PC-3 (cell line): ENCODE data around the gene TEAD1. TPM values are rescaled to one million over a fixed set of nuclear protein-coding genes. Genes with fewer than 3 reads are reported as not detected.
A peak's percentile ranks its signal among the peaks of the same experiment; 100 is the strongest.

ENCODE experiments used
- ATAC-seq: fragments of 200-7000 bp; cut with Tn5 transposase; 2 replicates; pipeline ENCODE4 v1.9.1; 2020; ENCODE audit warnings: mild to moderate bottlenecking, moderate library complexity
- BruUV-seq: library from RNA; stranded (reverse); fragments of 400-500 nt; replicated peaks from 2 replicates; lab custom pipeline; 2021; lab: Mats Ljungman, UMichigan
- CTCF ChIA-PET: fragments of 300-600 bp; sonication (Branson Sonifier 250); formaldehyde crosslinking; loops from one replicate; lab custom pipeline; 2022; ENCODE audit warnings: antibody characterized with exemption; lab: Charles Lee
- POLR2A ChIA-PET: fragments of 300-600 bp; sonication (Branson Sonifier 250); formaldehyde crosslinking; loops from one replicate; lab custom pipeline; 2022; ENCODE audit warnings: antibody characterized with exemption; ENCODE audit not compliant: unreplicated experiment; lab: Charles Lee
- DNase-seq: peaks from one replicate; pipeline ENCODE4 v3.0.0-alpha.2; 2015
- H2AFZ ChIP-seq: fragments of 300-600 bp; sonication (generic); 2 replicates; pipeline ENCODE4 v1.6.0; 2016; ENCODE audit warnings: antibody characterized with exemption, low read length
- H3F3A ChIP-seq: fragments of 300-600 bp; sonication (generic); one replicate; pipeline ENCODE4 v1.6.0; 2017; ENCODE audit warnings: antibody characterized with exemption, low read length, control low read depth, mild to moderate bottlenecking; ENCODE audit not compliant: unreplicated experiment
- H3K27ac ChIP-seq: fragments of 300-600 bp; sonication (generic); 2 replicates; pipeline ENCODE4 v1.5.1; 2016; ENCODE audit warnings: mild to moderate bottlenecking, low read length
- H3K27me3 ChIP-seq: fragments of 300-600 bp; sonication (generic); 2 replicates; pipeline ENCODE4 v1.6.1; 2016; ENCODE audit warnings: low read length, mixed read lengths
- H3K36me3 ChIP-seq: fragments of 300-600 bp; sonication (generic); 2 replicates; pipeline ENCODE4 v1.6.1; 2016; ENCODE audit warnings: low read depth, mixed run types, low read length, mixed read lengths
- H3K4me1 ChIP-seq: fragments of 300-600 bp; sonication (generic); 2 replicates; pipeline ENCODE4 v1.5.1; 2016; ENCODE audit warnings: low read length; ENCODE audit not compliant: insufficient read depth
- H3K4me2 ChIP-seq: fragments of 300-600 bp; sonication (generic); 2 replicates; pipeline ENCODE4 v1.6.0; 2016; ENCODE audit warnings: low read length
- H3K4me3 ChIP-seq: fragments of 300-600 bp; sonication (generic); 2 replicates; pipeline ENCODE4 v1.5.1; 2016; ENCODE audit warnings: mild to moderate bottlenecking, low read length, mixed read lengths
- H3K79me2 ChIP-seq: fragments of 300-600 bp; sonication (generic); 2 replicates; pipeline ENCODE4 v1.6.1; 2017; ENCODE audit warnings: low read length, mixed read lengths
- H3K9ac ChIP-seq: fragments of 300-600 bp; sonication (generic); 2 replicates; pipeline ENCODE4 v1.6.0; 2016; ENCODE audit warnings: mild to moderate bottlenecking, low read length
- H3K9me2 ChIP-seq: fragments of 300-600 bp; sonication (generic); replicated peaks from 2 replicates; pipeline ENCODE4 v1.6.1; 2016; ENCODE audit warnings: mixed run types, low read length, mixed read lengths
- H3K9me3 ChIP-seq: fragments of 300-600 bp; sonication (generic); 2 replicates; pipeline ENCODE4 v1.6.1; 2016; ENCODE audit warnings: low read length, mixed read lengths
- H4K20me1 ChIP-seq: fragments of 300-600 bp; sonication (generic); 2 replicates; pipeline ENCODE4 v1.6.1; 2016; ENCODE audit warnings: low read length, mixed read lengths
- CTCF ChIP-seq: fragments of 300-600 bp; sonication (generic); conservative IDR thresholded peaks from 2 replicates; pipeline ENCODE4 v1.5.1; 2017; ENCODE audit warnings: antibody characterized with exemption, low read depth, mild to moderate bottlenecking, low read length
- EZH2 ChIP-seq: fragments of 300-600 bp; sonication (generic); IDR thresholded peaks from one replicate; pipeline ENCODE4 v1.6.1; 2017; ENCODE audit warnings: antibody characterized with exemption, mild to moderate bottlenecking, low read length; ENCODE audit not compliant: unreplicated experiment
- EZH2phosphoT487 ChIP-seq: fragments of 300-600 bp; sonication (generic); IDR thresholded peaks from 2 replicates; pipeline ENCODE4 v1.6.1; 2018; ENCODE audit warnings: mild to moderate bottlenecking, antibody characterized with exemption, low read length, borderline replicate concordance
- intact Hi-C: fragments of 100-400 bp; cut with micrococcal nuclease; formaldehyde crosslinking; loops from 2 replicates; pipeline ENCODE4 v1.9.0; 2023
- total RNA-seq: library from RNA; depleted of rRNA; stranded (reverse); fragments of >200 nt; gene quantifications from 2 replicates; pipeline ENCODE4 v1.2.3, GENCODE V29; 2014

TEAD1 gene
- total RNA-seq, 1 experiment from 2014 or later: 70.2 TPM

- no TSS peak for BruUV-seq
- no peak overlapping the region for H3K9ac ChIP-seq
- H3K4me1 ChIP-seq: peaks cover 13% of the 10 kb centered on the region
- H3K9me2 ChIP-seq: 0 out of 2 replicates have a peak, but pooled peaks cover 4% of the 10 kb centered on the region
- no peaks in the 10 kb centered on the region for H3K27me3 ChIP-seq
- TF ChIP-seq CTCF (no peak), EZH2 (no peak), EZH2phosphoT487 (no peak)
- CTCF ChIA-PET: interaction anchor here (0.6 to 1.7 kb wide), 3 partner anchors 9 to 210 kb away, joined by 3 to 19 read pairs (median 4); no protein-coding TSS in a partner anchor
- no peaks in the 10 kb centered on the region for H3F3A ChIP-seq
- no peaks in the 10 kb centered on the region for H3K36me3 ChIP-seq
- H3K9me3 ChIP-seq: no peaks in the 10 kb centered on the region
- DNase-seq (peak; percentile 35), ATAC-seq (peak; percentile 84)
- intact Hi-C loops: no loop called here
- H3K79me2 ChIP-seq: no peaks in the 10 kb centered on the region
- H2AFZ ChIP-seq: no peak overlapping the region
- 0 out of 2 replicates have a peak overlapping the region, but pooled peaks have one; percentile 1 for H3K4me2 ChIP-seq
- H4K20me1 ChIP-seq: no peaks in the 10 kb centered on the region
- no peak overlapping the region for H3K27ac ChIP-seq
- no peak overlapping the region for H3K4me3 ChIP-seq
- POLR2A ChIA-PET: interaction anchor here (0.6 kb wide), 1 partner anchor 9 kb away, joined by 3 read pairs; no protein-coding TSS in a partner anchor
These were observed 299.4 kb downstream of the TEAD1 start for GRCh38 chr11:12973528-12974181.

- Histone ChIP-seq H3K4me2 (no peak overlapping the region), H3K4me1 (peaks cover 13% of the 10 kb centered on the region), H3K9me3 (no peaks in the 10 kb centered on the region), H3K9me2 (0 out of 2 replicates have a peak, but pooled peaks cover 4% of the 10 kb centered on the region), H3F3A (no peaks in the 10 kb centered on the region), H3K9ac (no peak overlapping the region), H3K36me3 (no peaks in the 10 kb centered on the region), H2AFZ (no peak overlapping the region), H4K20me1 (no peaks in the 10 kb centered on the region), H3K27ac (no peak overlapping the region), H3K79me2 (no peaks in the 10 kb centered on the region), H3K27me3 (no peaks in the 10 kb centered on the region), H3K4me3 (no peak overlapping the region)
- ATAC-seq: no peak
- no TSS peak for BruUV-seq
- TF ChIP-seq EZH2 (no peak), EZH2phosphoT487 (no peak), CTCF (no peak)
- no peak for DNase-seq
- ChIA-PET POLR2A (no interaction called here), CTCF (no interaction called here)
- intact Hi-C loops: no loop called here
These were observed 301.0 kb downstream of the TEAD1 start for GRCh38 chr11:12975195-12975594.
